Germinal center (tissue), 1 donor: ENCODE measurements around the gene SLC35E2B.

Source experiments
- DNase-seq: peaks from one replicate; pipeline ENCODE4 v3.0.0; 2012; ENCODE audit warnings: mixed read lengths, low spot score

Gene SLC35E2B

GRCh38 chr1:1609822-1610485 is 82.6 kb downstream of the SLC35E2B start:
- DNase-seq, result no peak
